WERI-Rb-1 (cell line): ENCODE results near the gene TAF4B.
"Not testable (repeated sequence)": the region's sequence is repeated elsewhere in the genome, so short reads cannot be mapped to it uniquely, and the experiment has no call there.

ENCODE experiments used
- DNase-seq: peaks from one replicate; pipeline ENCODE4 v3.0.0-alpha.2; 2020
- H3K27ac ChIP-seq: fragments of 250-450 bp; sonication (Bioruptor Pico); 2 replicates; pipeline ENCODE4 v1.5.1; 2020; ENCODE audit warnings: mild to moderate bottlenecking, moderate library complexity
- H3K27me3 ChIP-seq: fragments of 250-450 bp; sonication (Bioruptor Pico); 2 replicates; pipeline ENCODE4 v1.5.1; 2021; ENCODE audit warnings: mild to moderate bottlenecking, low read depth, moderate library complexity; ENCODE audit not compliant: insufficient read depth, severe bottlenecking
- H3K36me3 ChIP-seq: fragments of 250-450 bp; sonication (Bioruptor Pico); 2 replicates; pipeline ENCODE4 v1.5.1; 2020; ENCODE audit warnings: mild to moderate bottlenecking, moderate library complexity
- H3K4me3 ChIP-seq: 2 replicates; pipeline ENCODE4 v1.5.1; 2011; ENCODE audit warnings: low read depth, mild to moderate bottlenecking, control low read depth, low read length
- H3K9me3 ChIP-seq: fragments of 250-450 bp; sonication (Bioruptor Pico); 2 replicates; pipeline ENCODE4 v1.5.1; 2021; ENCODE audit warnings: mild to moderate bottlenecking, moderate library complexity; ENCODE audit not compliant: severe bottlenecking
- TF ChIP-seq, protein P1 (sequence below): IDR thresholded peaks from 2 replicates; pipeline ENCODE4 v1.5.1; 2011; ENCODE audit warnings: low read depth, mild to moderate bottlenecking, control low read depth, inconsistent platforms, low read length

Gene TAF4B

DNA sequence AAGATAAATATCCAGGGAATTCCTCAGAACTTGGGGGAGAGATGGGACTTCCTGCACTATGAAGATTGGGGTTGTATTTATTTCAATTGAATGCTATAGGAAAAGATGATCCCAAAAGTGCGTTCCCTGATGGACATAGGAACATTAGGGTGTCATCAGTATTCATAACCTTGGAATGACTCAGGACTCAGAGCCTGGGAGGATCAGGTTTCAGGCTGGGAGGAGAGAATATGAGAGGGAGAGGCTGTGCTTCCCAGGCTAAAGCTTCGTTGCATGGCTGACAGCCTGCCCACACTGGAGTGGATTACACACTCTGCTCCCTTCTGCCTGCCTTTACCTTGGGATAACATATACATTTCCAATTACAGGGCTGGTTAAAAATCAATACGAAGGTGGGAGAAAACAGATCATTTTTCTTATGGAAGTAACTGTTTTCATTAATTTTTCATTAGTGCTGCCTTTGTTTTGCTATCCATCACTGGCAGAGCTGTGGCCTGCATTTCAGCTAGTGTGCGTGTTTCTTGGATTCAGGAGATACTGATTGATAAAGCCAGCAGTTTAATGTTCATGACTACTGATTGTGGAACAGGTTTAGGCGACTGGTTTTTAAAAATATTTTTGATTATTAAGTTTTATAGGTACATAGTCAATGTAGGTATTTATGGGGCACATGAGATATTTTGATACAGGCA is 203.4 kb downstream of the TAF4B start:
- H3K4me3 ChIP-seq = no peak overlapping the region
- peak; percentile 36 for DNase-seq
- H3K9me3 ChIP-seq = no peaks in the 10 kb centered on the region
- no peaks in the 10 kb centered on the region for H3K36me3 ChIP-seq
- H3K27ac ChIP-seq = no peak overlapping the region
- H3K27me3 ChIP-seq = no peaks in the 10 kb centered on the region
- TF ChIP-seq, protein P1, sequence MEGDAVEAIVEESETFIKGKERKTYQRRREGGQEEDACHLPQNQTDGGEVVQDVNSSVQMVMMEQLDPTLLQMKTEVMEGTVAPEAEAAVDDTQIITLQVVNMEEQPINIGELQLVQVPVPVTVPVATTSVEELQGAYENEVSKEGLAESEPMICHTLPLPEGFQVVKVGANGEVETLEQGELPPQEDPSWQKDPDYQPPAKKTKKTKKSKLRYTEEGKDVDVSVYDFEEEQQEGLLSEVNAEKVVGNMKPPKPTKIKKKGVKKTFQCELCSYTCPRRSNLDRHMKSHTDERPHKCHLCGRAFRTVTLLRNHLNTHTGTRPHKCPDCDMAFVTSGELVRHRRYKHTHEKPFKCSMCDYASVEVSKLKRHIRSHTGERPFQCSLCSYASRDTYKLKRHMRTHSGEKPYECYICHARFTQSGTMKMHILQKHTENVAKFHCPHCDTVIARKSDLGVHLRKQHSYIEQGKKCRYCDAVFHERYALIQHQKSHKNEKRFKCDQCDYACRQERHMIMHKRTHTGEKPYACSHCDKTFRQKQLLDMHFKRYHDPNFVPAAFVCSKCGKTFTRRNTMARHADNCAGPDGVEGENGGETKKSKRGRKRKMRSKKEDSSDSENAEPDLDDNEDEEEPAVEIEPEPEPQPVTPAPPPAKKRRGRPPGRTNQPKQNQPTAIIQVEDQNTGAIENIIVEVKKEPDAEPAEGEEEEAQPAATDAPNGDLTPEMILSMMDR = no peak

DNA sequence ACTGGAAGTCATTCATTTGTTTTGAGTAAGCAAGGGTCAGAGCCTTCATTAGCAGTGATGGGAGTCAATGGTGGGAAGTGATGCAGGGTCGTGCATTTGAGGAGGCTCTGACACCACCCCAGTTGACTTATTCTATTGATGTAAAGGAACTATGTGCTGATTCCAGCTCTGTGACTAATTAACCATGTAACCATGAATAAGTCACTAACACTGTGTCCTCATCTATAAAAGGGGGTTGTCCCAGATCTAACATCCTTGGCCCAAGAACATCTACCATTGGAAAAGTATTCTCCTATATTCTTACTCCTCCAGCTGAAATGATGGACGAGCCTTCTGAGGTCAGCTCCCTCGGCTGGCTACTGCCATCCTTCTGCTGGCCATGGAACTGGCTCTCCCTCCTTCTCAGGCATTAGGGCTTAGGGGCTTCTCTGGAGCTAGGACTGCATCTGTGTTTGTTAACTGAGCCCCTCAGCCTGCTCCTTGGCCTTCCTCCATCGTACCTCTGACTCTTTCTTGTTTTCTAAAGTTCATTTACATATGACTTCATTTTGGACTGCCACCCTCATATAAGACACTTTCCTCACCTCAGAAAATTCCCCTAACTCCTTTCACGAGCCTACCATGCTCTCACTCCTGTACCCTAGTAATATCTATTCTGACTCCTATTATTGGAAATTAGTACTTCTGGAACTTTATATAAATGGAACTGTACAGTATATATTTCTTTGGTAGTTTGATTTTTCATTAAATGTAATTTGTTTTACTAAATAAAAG is 206.6 kb downstream of the TAF4B start:
- H3K27me3 ChIP-seq = no peaks in the 10 kb centered on the region
- H3K4me3 ChIP-seq = no peak overlapping the region
- TF ChIP-seq, protein P1 = no peak
- no peaks in the 10 kb centered on the region for H3K9me3 ChIP-seq
- DNase-seq = no peak
- H3K36me3 ChIP-seq = no peaks in the 10 kb centered on the region
- H3K27ac ChIP-seq = no peak overlapping the region

DNA sequence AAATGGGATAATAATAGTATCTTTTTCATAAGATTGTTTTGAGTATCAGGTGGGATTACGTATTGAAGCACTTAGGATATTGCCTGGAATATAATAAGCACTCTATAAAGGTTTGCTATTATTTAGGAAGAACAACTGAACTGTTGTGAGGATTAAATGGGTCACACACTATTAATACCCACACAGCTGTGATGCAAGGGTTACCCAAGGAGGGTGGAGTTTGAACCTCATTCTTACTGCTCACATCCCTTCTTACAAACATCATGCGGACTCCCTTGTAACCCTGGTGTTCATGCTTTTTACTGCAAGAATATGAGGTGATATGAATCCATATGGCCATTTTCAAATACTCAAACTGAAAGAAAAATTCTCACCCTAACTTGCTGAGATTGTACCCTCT is 208.6 kb downstream of the TAF4B start:
- H3K36me3 ChIP-seq = no peaks in the 10 kb centered on the region
- TF ChIP-seq, protein P1 = no peak
- H3K27me3 ChIP-seq = no peaks in the 10 kb centered on the region
- no peak overlapping the region for H3K27ac ChIP-seq
- no peak for DNase-seq
- no peaks in the 10 kb centered on the region for H3K9me3 ChIP-seq
- no peak overlapping the region for H3K4me3 ChIP-seq

DNA sequence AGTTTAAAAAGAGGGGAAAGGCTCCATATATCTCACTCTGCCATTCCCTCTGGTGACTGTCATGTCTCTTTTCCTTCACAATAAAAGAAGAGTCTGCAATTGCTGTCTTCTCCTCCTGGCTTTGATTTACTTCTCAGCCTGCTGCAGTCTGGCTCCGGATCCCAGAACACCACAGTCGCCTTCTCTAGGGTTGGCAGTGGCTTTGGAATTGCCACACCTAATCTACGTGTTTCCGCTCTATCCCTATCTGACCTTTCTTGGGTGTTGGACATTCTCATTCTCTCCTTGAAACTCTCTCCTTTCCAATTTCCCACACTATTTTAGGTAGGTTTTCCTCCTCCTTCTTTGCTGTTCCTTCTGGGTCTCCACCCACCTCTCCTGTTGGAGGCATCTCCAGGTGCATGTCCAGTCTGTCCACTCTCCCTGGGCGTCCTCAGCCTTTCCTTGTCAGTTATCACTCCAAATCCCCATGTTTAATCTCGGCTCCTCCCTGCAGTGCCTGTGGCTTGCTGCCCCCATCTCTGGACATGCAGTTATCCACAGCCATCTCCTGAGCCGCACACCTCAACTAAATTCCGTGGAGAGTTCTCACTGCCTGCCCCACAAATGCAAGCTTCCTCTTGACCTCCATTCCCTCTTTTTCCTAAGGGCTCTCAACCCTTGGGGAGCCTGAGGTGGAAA is 209.3 kb downstream of the TAF4B start:
- no peak overlapping the region for H3K27ac ChIP-seq
- no peaks in the 10 kb centered on the region for H3K27me3 ChIP-seq
- no peaks in the 10 kb centered on the region for H3K36me3 ChIP-seq
- H3K9me3 ChIP-seq = no peaks in the 10 kb centered on the region
- TF ChIP-seq, protein P1 = no peak
- DNase-seq = no peak
- no peak overlapping the region for H3K4me3 ChIP-seq

DNA sequence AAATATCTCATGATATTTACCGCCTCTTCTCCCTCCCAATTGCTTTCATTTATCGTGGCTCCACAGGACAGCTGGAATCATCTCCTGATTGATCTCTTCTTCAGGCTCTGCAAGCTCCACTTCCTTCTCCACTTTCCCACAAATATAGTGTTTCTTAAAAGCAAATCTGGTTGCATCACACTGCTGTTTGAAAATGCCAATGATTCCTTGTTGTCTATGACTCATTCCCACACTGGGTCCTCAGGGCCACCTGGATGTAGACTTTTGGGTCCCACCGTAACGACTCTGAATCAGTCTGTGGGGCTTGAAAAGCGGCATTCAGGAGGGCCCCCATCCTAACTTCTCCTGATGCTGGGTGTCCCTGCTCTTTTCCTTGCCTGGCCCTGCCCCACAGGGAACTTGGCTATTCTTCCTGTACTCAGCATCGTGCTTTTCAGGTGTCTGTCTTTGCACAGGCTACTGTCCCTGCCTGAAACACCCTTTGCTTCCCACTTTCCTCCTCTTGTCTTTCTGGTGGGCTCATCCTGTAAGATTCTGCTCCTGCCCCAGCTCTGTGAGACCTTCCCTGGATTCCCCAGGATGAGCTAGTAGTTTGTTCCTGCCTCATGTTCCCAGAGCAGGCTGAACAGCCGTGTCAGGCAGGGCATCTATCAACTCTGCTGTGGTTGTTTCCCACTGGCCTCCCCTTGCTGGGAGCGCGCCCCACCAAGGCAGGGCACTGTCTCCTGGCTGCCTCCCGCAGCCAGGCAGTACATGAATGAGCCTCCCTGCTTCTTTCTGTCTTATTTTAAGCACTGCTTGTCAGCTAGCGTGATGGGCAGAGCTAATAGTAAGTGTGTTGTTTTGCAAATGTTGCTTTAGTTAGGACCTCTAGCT is 210.2 kb downstream of the TAF4B start:
- TF ChIP-seq, protein P1 = no peak
- Histone ChIP-seq H3K27me3 (no peaks in the 10 kb centered on the region), H3K27ac (no peak overlapping the region), H3K4me3 (no peak overlapping the region), H3K36me3 (no peaks in the 10 kb centered on the region), H3K9me3 (no peaks in the 10 kb centered on the region)
- DNase-seq = no peak

DNA sequence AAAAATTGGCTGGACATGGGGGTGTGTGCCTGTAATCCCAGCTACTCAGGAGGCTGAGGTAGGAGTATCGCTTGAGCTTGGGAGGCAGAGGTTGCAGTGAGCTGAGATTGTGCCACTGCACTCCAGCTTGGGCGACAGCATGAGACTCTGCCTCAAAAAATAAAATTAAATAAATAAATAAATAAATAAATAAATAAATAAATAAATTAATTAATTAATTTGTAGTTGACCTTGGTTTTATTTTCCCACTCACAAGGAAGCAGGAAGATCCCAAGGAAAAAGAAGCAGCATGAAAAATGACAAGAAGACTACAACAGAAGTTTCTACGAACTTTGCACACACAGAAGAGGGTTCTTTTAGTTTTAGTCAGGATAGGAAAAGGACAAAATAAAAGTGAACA is 211.4 kb downstream of the TAF4B start:
- not testable (repeated sequence) for DNase-seq, H3K4me3 ChIP-seq, H3K27me3 ChIP-seq, H3K36me3 ChIP-seq, H3K9me3 ChIP-seq, H3K27ac ChIP-seq
